H9 (cell line): ENCODE data around the gene NUDT15. TPM values are rescaled to one million over a fixed set of nuclear protein-coding genes. Genes with fewer than 3 reads are reported as not detected.

Experiments used
- DNase-seq: peaks from one replicate; pipeline ENCODE4 v3.0.0-alpha.2; 2017
- H2AFZ ChIP-seq: one replicate; pipeline ENCODE4 v1.6.1; 2013; ENCODE audit warnings: mild to moderate bottlenecking, low read length, control low read depth, moderate library complexity
- H2AK5ac ChIP-seq: 2 replicates; pipeline ENCODE4 v1.6.1; 2013; ENCODE audit warnings: low read length, control low read depth, mixed read lengths; ENCODE audit not compliant: insufficient read length
- H2BK120ac ChIP-seq: one replicate; pipeline ENCODE4 v1.6.1; 2013; ENCODE audit warnings: low read depth, mild to moderate bottlenecking, low read length, control low read depth, inconsistent platforms; ENCODE audit not compliant: poor library complexity, severe bottlenecking
- H2BK12ac ChIP-seq: 2 replicates; pipeline ENCODE4 v1.6.1; 2013; ENCODE audit warnings: low read length, control low read depth, mixed read lengths, low read depth; ENCODE audit not compliant: insufficient read length
- H2BK15ac ChIP-seq: 2 replicates; pipeline ENCODE4 v1.6.1; 2013; ENCODE audit warnings: low read depth, low read length, control low read depth
- H2BK20ac ChIP-seq: one replicate; pipeline ENCODE4 v1.6.1; 2013; ENCODE audit warnings: low read depth, mild to moderate bottlenecking, low read length, control low read depth, inconsistent platforms; ENCODE audit not compliant: poor library complexity, severe bottlenecking
- H2BK5ac ChIP-seq: 2 replicates; pipeline ENCODE4 v1.6.1; 2013; ENCODE audit warnings: low read length, control low read depth, mixed read lengths; ENCODE audit not compliant: insufficient read length
- H3K14ac ChIP-seq: 2 replicates; pipeline ENCODE4 v1.6.1; 2013; ENCODE audit warnings: low read length, control low read depth; ENCODE audit not compliant: insufficient read depth
- H3K18ac ChIP-seq: 2 replicates; pipeline ENCODE4 v1.6.1; 2013; ENCODE audit warnings: low read depth, mild to moderate bottlenecking, mixed read lengths, low read length, control low read depth; ENCODE audit not compliant: insufficient read length
- H3K23ac ChIP-seq: 2 replicates; pipeline ENCODE4 v1.6.1; 2013; ENCODE audit warnings: low read length, control low read depth, mixed read lengths, low read depth; ENCODE audit not compliant: insufficient read length
- H3K23me2 ChIP-seq: 2 replicates; pipeline ENCODE4 v1.6.1; 2013; ENCODE audit warnings: low read depth, mild to moderate bottlenecking, mixed read lengths, low read length, control low read depth; ENCODE audit not compliant: insufficient read length, poor library complexity, severe bottlenecking
- H3K27ac ChIP-seq: 2 replicates; pipeline ENCODE4 v1.5.1; 2013; ENCODE audit warnings: low read length, control low read depth, mixed read lengths, low read depth; ENCODE audit not compliant: insufficient read length
- H3K27me3 ChIP-seq: 2 replicates; pipeline ENCODE4 v1.6.1; 2013; ENCODE audit warnings: low read length, control low read depth, inconsistent platforms; ENCODE audit not compliant: insufficient read depth
- H3K4ac ChIP-seq: 2 replicates; pipeline ENCODE4 v1.6.1; 2013; ENCODE audit warnings: low read depth, mild to moderate bottlenecking, control low read depth, inconsistent platforms, low read length, moderate library complexity
- H3K4me1 ChIP-seq: 2 replicates; pipeline ENCODE4 v1.6.1; 2013; ENCODE audit warnings: low read length, control low read depth, inconsistent platforms; ENCODE audit not compliant: insufficient read depth
- H3K4me2 ChIP-seq: 2 replicates; pipeline ENCODE4 v1.6.1; 2013; ENCODE audit warnings: low read length, control low read depth, mixed read lengths; ENCODE audit not compliant: insufficient read length, insufficient read depth
- H3K56ac ChIP-seq: 2 replicates; pipeline ENCODE4 v1.6.1; 2013; ENCODE audit warnings: low read depth, mild to moderate bottlenecking, mixed read lengths, low read length, control low read depth; ENCODE audit not compliant: insufficient read length
- H3K79me1 ChIP-seq: 2 replicates; pipeline ENCODE4 v1.6.1; 2013; ENCODE audit warnings: low read depth, mild to moderate bottlenecking, moderate library complexity, low read length, control low read depth, inconsistent platforms; ENCODE audit not compliant: insufficient read depth, poor library complexity, severe bottlenecking
- H3K79me2 ChIP-seq: 2 replicates; pipeline ENCODE4 v1.6.1; 2013; ENCODE audit warnings: low read length, control low read depth, inconsistent platforms; ENCODE audit not compliant: insufficient read depth
- H3K9ac ChIP-seq: 2 replicates; pipeline ENCODE4 v1.6.1; 2013; ENCODE audit warnings: low read length, control low read depth, mixed read lengths; ENCODE audit not compliant: insufficient read length; ENCODE audit errors: extremely low read depth
- H3K9me3 ChIP-seq: one replicate; pipeline ENCODE4 v1.6.1; 2013; ENCODE audit warnings: low read depth, low read length, inconsistent platforms; ENCODE audit not compliant: control insufficient read depth
- H3T11ph ChIP-seq: one replicate; pipeline ENCODE4 v1.6.1; 2013; ENCODE audit warnings: mild to moderate bottlenecking, low read length, control low read depth, inconsistent platforms
- H4K20me1 ChIP-seq: one replicate; pipeline ENCODE4 v1.6.1; 2013; ENCODE audit not compliant: control insufficient read depth, insufficient read length, insufficient read depth
- H4K5ac ChIP-seq: 2 replicates; pipeline ENCODE4 v1.6.1; 2013; ENCODE audit warnings: low read depth, mild to moderate bottlenecking, mixed read lengths, low read length, control low read depth; ENCODE audit not compliant: insufficient read length
- H4K8ac ChIP-seq: replicated peaks from 2 replicates; pipeline ENCODE4 v1.6.1; 2013; ENCODE audit warnings: low read length, control low read depth, mixed read lengths, low read depth; ENCODE audit not compliant: insufficient read length
- H4K91ac ChIP-seq: 2 replicates; pipeline ENCODE4 v1.6.1; 2013; ENCODE audit warnings: low read depth, mild to moderate bottlenecking, moderate library complexity, mixed read lengths, low read length, control low read depth; ENCODE audit not compliant: insufficient read length
- H3K27ac Mint-ChIP-seq, 3 experiments: 2 replicates in 2 of 3; 3 replicates in 1 of 3; pipeline ENCODE4 v1.8.0; 2020 to 2021; ENCODE audit warnings: mixed read lengths in 3 of 3, mild to moderate bottlenecking in 1 of 3, moderate library complexity in 1 of 3
- H3K27me3 Mint-ChIP-seq: 2 replicates; pipeline ENCODE4 v1.8.0; 2021; ENCODE audit warnings: low read depth, mild to moderate bottlenecking, moderate library complexity, mixed read lengths
- H3K36me3 Mint-ChIP-seq, 3 experiments: 2 replicates in 2 of 3; 3 replicates in 1 of 3; pipeline ENCODE4 v1.8.0; 2020 to 2021; ENCODE audit warnings: low read depth in 3 of 3, mixed read lengths in 3 of 3; ENCODE audit not compliant: insufficient read depth in 1 of 3
- H3K4me1 Mint-ChIP-seq, 2 experiments: 2 replicates each; pipeline ENCODE4 v1.8.0; 2020; ENCODE audit warnings: mixed read lengths in 2 of 2
- H3K4me3 Mint-ChIP-seq, 2 experiments: 2 replicates in 1 of 2; 3 replicates in 1 of 2; pipeline ENCODE4 v1.8.0; 2020 to 2021; ENCODE audit warnings: mild to moderate bottlenecking in 2 of 2, mixed read lengths in 2 of 2, moderate library complexity in 1 of 2
- H3K9me3 Mint-ChIP-seq, 2 experiments: 2 replicates in 1 of 2; 3 replicates in 1 of 2; pipeline ENCODE4 v1.8.0; 2020; ENCODE audit warnings: mild to moderate bottlenecking in 2 of 2, mixed read lengths in 2 of 2, moderate library complexity in 1 of 2
- CTCF ChIP-seq: fragments of 200-600 bp; sonication (generic); conservative IDR thresholded peaks from 3 replicates; pipeline ENCODE4 v1.8.0; 2021; ENCODE audit warnings: antibody characterized with exemption, mild to moderate bottlenecking
- WGBS: extraction: QIAGEN DNeasy Blood & Tissue Kit; methylation state at CpG from one replicate; pipeline ENCODE4 v1.1.7; 2013; ENCODE audit warnings: missing lambda C conversion rate, low lambda C conversion rate, mixed read lengths; ENCODE audit not compliant: insufficient read length; ENCODE audit errors: extremely low coverage; 5-methylcytosine and 5-hydroxymethylcytosine counted together
- total RNA-seq: library from RNA; stranded (reverse); gene quantifications from 2 replicates; pipeline ENCODE4 v1.2.1, GENCODE V29; 2021

The NUDT15 gene
- total RNA-seq, 1 experiment from 2014 or later = 50.5 TPM

DNA sequence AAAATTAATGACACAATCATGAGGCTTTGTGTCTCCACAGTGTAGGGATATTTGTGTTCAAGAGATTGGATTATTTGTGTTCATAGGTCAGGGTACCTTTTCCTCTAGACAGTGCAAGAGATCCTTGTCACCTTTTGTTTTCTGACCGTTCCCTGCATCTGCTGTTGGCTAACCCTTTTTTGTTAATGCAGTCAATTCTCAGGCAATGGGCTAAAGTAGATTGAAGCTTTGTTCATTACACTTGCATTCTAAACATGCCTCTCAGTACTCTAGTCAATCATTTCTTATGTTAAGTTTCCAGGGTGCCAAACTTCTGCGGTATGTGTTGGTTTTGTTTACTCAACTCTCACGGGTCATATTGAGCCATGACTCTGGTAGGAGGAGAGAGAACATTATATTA lies 59.1 kb downstream of the NUDT15 start:
- H3K36me3 Mint-ChIP-seq = peaks cover 0 to 4% (median 2%) of the 10 kb centered on the region in 3 experiments; a peak in 3 of 7 replicates
- H4K8ac ChIP-seq = no peak overlapping the region
- H2BK20ac ChIP-seq = no peak overlapping the region
- WGBS = no CpG with 5 or more reads among the region's 3 CpGs
- peak overlapping the region; percentile 17 for H3K4me2 ChIP-seq
- no peak overlapping the region for H2BK5ac ChIP-seq
- no peak overlapping the region for H2BK12ac ChIP-seq
- H3K18ac ChIP-seq = no peak overlapping the region
- peaks cover 2 to 5% of the 10 kb centered on the region in 2 experiments; a peak in 2 of 5 replicates for H3K9me3 Mint-ChIP-seq
- peak overlapping the region; percentile 13 for H3K27ac ChIP-seq
- H2BK15ac ChIP-seq = no peak overlapping the region
- TF ChIP-seq CTCF = no peak
- no peak overlapping the region for H3K4ac ChIP-seq
- H3K56ac ChIP-seq = no peak overlapping the region
- no peak overlapping the region for H4K5ac ChIP-seq
- no peak overlapping the region for H3T11ph ChIP-seq
- no peaks in the 10 kb centered on the region for H3K27me3 Mint-ChIP-seq
- no peaks in the 10 kb centered on the region for H3K79me1 ChIP-seq
- no peak for DNase-seq
- H3K4me1 Mint-ChIP-seq = peaks cover 32 to 36% of the 10 kb centered on the region in 2 experiments
- H3K27me3 ChIP-seq = no peaks in the 10 kb centered on the region; the same call in 1 of the 2 replicates
- H2AFZ ChIP-seq = no peak overlapping the region
- no peaks in the 10 kb centered on the region for H3K23me2 ChIP-seq
- H3K14ac ChIP-seq = no peak overlapping the region
- no peaks in the 10 kb centered on the region for H4K20me1 ChIP-seq
- H3K9ac ChIP-seq = no peak overlapping the region
- no peak overlapping the region for H3K23ac ChIP-seq
- peaks cover 26% of the 10 kb centered on the region for H3K79me2 ChIP-seq
- H2BK120ac ChIP-seq = no peak overlapping the region
- H4K91ac ChIP-seq = no peak overlapping the region
- H3K27ac Mint-ChIP-seq = peak overlapping the region in 2 of 3 experiments; percentile 13 to 85; a peak in 3 of 7 replicates
- no peaks in the 10 kb centered on the region for H3K9me3 ChIP-seq
- no peak overlapping the region; a peak in 2 of 5 replicates for H3K4me3 Mint-ChIP-seq
- no peak overlapping the region for H2AK5ac ChIP-seq
- H3K4me1 ChIP-seq = peaks cover 2% of the 10 kb centered on the region; the same call in 1 of the 2 replicates

Other genes with a start within 250 kb of the NUDT15 start
- 48.2 and 53.9 TPM in 2 replicates for gene SUCLA2, start 36.5 kb upstream of the NUDT15 start, total RNA-seq
- 50.6 and 57.8 TPM in 2 replicates for gene MED4, start 57.4 kb downstream of the NUDT15 start, total RNA-seq
- gene ITM2B, start 195.5 kb downstream of the NUDT15 start, total RNA-seq = 175 and 177 TPM in 2 replicates